ENCODE data around the gene DUSP22.

DUSP22 gene

GRCh38 chr6:352896-353470, 60.7 kb downstream of the DUSP22 start:
- DNase-seq (ENCODE audit: low spot score), result no peak

GRCh38 chr6:353642-354614, 61.6 kb downstream of the DUSP22 start:
- no peak for DNase-seq (ENCODE audit: low spot score)

GRCh38 chr6:354631-355280, 62.5 kb downstream of the DUSP22 start:
- no peak for DNase-seq (ENCODE audit: low spot score)

- no peak for DNase-seq (ENCODE audit: low spot score)
These were observed 63.3 kb downstream of the DUSP22 start for GRCh38 chr6:355373-356208.

GRCh38 chr6:356828-357251, 64.6 kb downstream of the DUSP22 start:
- DNase-seq (ENCODE audit: low spot score), result no peak

GRCh38 chr6:357261-357790, 65.0 kb downstream of the DUSP22 start:
- no peak for DNase-seq (ENCODE audit: low spot score)

GRCh38 chr6:357791-358341, 65.6 kb downstream of the DUSP22 start:
- DNase-seq (ENCODE audit: low spot score), result no peak

- DNase-seq (ENCODE audit: low spot score), result no peak
These were observed 66.1 kb downstream of the DUSP22 start for GRCh38 chr6:358432-358831.

GRCh38 chr6:358847-359246, 66.6 kb downstream of the DUSP22 start:
- DNase-seq (ENCODE audit: low spot score), result no peak

GRCh38 chr6:359261-360035, 67.2 kb downstream of the DUSP22 start:
- no peak for DNase-seq (ENCODE audit: low spot score)

GRCh38 chr6:360349-360748, 68.1 kb downstream of the DUSP22 start:
- DNase-seq (ENCODE audit: low spot score), result no peak

- DNase-seq (ENCODE audit: low spot score), result no peak
These were observed 68.6 kb downstream of the DUSP22 start for GRCh38 chr6:360764-361373.

- no peak for DNase-seq (ENCODE audit: low spot score)
These were observed 69.3 kb downstream of the DUSP22 start for GRCh38 chr6:361411-362132.

GRCh38 chr6:362231-362923, 70.1 kb downstream of the DUSP22 start:
- no peak for DNase-seq (ENCODE audit: low spot score)

- no peak for DNase-seq (ENCODE audit: low spot score)
These were observed 70.6 kb downstream of the DUSP22 start for GRCh38 chr6:362924-363249.

GRCh38 chr6:363291-363690, 71.0 kb downstream of the DUSP22 start:
- DNase-seq (ENCODE audit: low spot score), result no peak

GRCh38 chr6:363909-364308, 71.6 kb downstream of the DUSP22 start:
- no peak for DNase-seq (ENCODE audit: low spot score)

- DNase-seq (ENCODE audit: low spot score), result no peak
These were observed 72.6 kb downstream of the DUSP22 start for GRCh38 chr6:364609-365540.

Measured in pons (tissue), 1 donor.